ENCODE results near the gene LLGL1. TPM values are rescaled to one million over a fixed set of nuclear protein-coding genes. Genes with fewer than 3 reads are reported as not detected.

Gene LLGL1
- total RNA-seq, 1 experiment from 2014 or later = 44.3 TPM

DNA sequence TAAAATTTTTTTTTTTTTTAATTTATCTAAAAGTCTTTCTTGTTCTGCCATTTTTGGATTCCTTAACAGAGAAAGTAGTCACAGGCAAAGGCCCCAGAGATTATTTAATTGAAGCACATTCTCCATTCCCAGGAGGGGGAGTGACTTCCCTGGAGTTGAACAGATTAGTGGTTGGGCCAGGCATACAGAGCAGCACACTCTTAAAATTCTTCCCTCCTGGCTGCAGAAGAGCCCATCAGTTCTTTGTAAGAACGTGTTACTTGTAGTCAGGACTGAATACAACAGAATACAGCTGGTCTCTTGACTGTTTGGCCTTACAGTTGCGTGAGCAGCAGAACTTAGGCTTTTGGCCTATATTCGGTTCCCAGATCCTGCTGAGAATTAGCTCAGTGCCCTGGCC is 40.0 kb upstream of the LLGL1 start (continued):
- TF ChIP-seq, protein P1, sequence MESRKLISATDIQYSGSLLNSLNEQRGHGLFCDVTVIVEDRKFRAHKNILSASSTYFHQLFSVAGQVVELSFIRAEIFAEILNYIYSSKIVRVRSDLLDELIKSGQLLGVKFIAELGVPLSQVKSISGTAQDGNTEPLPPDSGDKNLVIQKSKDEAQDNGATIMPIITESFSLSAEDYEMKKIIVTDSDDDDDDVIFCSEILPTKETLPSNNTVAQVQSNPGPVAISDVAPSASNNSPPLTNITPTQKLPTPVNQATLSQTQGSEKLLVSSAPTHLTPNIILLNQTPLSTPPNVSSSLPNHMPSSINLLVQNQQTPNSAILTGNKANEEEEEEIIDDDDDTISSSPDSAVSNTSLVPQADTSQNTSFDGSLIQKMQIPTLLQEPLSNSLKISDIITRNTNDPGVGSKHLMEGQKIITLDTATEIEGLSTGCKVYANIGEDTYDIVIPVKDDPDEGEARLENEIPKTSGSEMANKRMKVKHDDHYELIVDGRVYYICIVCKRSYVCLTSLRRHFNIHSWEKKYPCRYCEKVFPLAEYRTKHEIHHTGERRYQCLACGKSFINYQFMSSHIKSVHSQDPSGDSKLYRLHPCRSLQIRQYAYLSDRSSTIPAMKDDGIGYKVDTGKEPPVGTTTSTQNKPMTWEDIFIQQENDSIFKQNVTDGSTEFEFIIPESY (IDR thresholded peaks at IDR 0.05; ENCODE audit: extremely low read depth, insufficient replicate concordance, low read length) = no peak
- no peak for TF ChIP-seq POLR2AphosphoS5 (IDR thresholded peaks at IDR 0.05; ENCODE audit: low read depth, low read length)
- no peak for TF ChIP-seq SIN3A (IDR thresholded peaks at IDR 0.05; ENCODE audit: low read depth)
- no peak for TF ChIP-seq ZNF274 (IDR thresholded peaks at IDR 0.05; ENCODE audit: low read depth, low read length)
- TF ChIP-seq EZH2 (IDR thresholded peaks at IDR 0.05) = no peak

DNA sequence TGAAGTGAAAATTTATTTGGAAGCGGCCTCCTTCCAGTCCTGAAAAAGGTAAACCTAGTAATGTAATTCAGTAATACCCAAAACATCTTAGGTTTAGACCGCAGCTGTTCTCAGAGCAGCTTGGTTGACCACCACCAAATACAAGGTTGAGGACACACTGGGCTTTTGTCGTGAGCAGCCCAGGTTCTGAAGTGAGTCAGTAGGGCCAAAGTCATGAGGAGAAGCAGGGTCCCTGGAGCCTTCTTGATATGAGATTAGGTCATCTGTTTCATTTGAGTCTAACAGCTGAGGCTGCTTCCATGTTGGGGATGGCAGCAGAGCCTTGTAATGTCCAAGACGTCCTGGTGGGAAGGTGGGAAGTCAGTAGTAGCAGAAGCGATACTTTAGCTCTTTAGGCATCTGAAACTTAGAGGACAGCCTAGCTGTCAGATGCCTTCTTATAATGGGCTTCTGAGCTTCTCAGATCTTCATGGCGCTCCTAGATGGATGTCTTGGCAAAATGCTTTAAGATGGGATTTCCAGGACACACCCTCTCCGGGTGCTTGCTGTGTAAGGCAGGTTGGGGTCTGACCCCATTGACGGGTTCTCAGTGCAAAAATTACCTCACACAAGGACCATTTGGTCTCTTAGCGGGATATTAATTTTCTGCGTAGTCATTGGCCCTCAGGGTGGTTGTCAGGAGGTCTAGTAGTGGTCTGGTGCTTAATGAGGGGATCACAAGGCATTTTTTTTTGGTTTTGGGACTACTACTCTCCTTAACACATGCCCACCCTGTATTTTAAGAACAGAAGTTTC is 39.4 kb upstream of the LLGL1 start:
- H3K9me2 ChIP-seq (ENCODE audit: insufficient read depth) = no peaks in the 10 kb centered on the region
- H3K4me1 ChIP-seq (ENCODE audit: control insufficient read depth in 1 of 2, insufficient read depth in 2 of 2, low read length in 2 of 2) = peaks cover 18 to 39% of the 10 kb centered on the region in 2 experiments
- no peak overlapping the region for H3K4me3 ChIP-seq (replicated peaks in 1 of 2; ENCODE audit: low read depth in 1 of 2, low read length in 2 of 2)
- no peaks in the 10 kb centered on the region for H3K9me3 ChIP-seq (ENCODE audit: control insufficient read depth in 1 of 2, insufficient read depth in 1 of 2, low read depth in 1 of 2, low read length in 2 of 2)
- intact Hi-C loops (cut with micrococcal nuclease) = no loop called here
- RAD21 ChIA-PET (ENCODE audit: low non-redundant PET in 1 of 2, low total read pairs in 2 of 2, uncharacterized antibody in 2 of 2, unreplicated experiment in 2 of 2) = no interaction called here
- H3K27ac ChIP-seq (ENCODE audit: low read depth, low read length) = no peak overlapping the region
- H2AFZ ChIP-seq (ENCODE audit: low read depth, low read length, poor library complexity, severe bottlenecking) = no peak overlapping the region
- POLR2A ChIA-PET = no interaction called here
- peaks cover 20 to 30% of the 10 kb centered on the region in 2 experiments; a peak in 3 of 4 replicates for H3K36me3 ChIP-seq (ENCODE audit: control insufficient read depth in 1 of 2, insufficient read depth in 2 of 2, low read length in 2 of 2)
- CTCF ChIA-PET = no interaction called here
- BruUV-seq (replicated peaks) = no TSS peak
- H4K20me1 ChIP-seq (ENCODE audit: insufficient read depth) = peaks cover 6% of the 10 kb centered on the region; the same call in 1 of the 2 replicates
- H3K9ac ChIP-seq (ENCODE audit: low read length) = no peak overlapping the region; the same call in 1 of the 2 replicates
- DNase-seq (ENCODE audit: low read depth, low spot score) (no peak), ATAC-seq (no peak)
- peaks cover 69% of the 10 kb centered on the region for H3K79me2 ChIP-seq (ENCODE audit: insufficient read depth, low read length)
- no peak for TF ChIP-seq YY1 (IDR thresholded peaks at IDR 0.05; ENCODE audit: extremely low read depth, insufficient replicate concordance, low read depth, low read length)
- no peaks in the 10 kb centered on the region for H3K27me3 ChIP-seq (ENCODE audit: insufficient read depth, low read length)
- peak overlapping the region; percentile 94 for H3K4me2 ChIP-seq (ENCODE audit: low read length)
